Measurements from ENCODE around the gene PGS1. TPM values are rescaled to one million over a fixed set of nuclear protein-coding genes. Genes with fewer than 3 reads are reported as not detected.

PGS1 gene
- total RNA-seq, 1 experiment from 2014 or later, result 42.6 TPM

DNA sequence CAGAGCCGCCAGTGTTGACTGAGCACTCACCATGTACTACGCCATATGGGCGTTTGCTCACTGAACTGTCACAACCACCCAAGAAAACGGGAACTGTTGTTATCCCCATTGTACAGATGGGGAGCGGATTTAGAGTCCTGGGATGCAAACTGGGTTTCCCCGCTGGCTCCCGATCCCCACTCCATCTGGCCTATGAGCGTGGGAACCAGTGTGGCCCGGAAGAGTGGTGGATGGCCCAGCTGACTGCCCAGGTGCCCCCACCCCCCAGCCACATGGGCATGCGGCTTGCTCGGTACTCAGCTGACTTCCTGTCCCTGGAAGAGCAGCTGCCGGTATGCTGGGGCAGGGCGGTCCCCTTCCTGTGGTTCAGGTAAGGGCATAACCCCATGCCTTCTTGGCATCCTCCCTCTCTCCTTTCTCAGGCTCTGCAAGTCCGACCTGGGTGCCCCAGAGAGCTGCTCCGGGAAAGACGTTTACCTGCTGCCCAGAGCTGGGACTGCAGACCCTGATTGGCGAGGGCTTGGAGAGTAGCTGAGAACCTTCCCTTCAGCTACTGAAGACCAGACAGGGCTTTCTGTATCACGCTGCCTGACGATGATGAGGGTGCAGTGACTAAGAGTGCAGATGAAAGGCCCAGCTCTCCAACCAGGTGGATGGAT lies 34.8 kb upstream of the PGS1 start:
- Mint-ChIP-seq H3K27me3 (ENCODE audit: unreplicated experiment) (no peaks in the 10 kb centered on the region), H3K27ac (ENCODE audit: unreplicated experiment) (peak overlapping the region; percentile 85), H3K4me1 (ENCODE audit: low read depth, unreplicated experiment) (peaks cover 70% of the 10 kb centered on the region), H3K36me3 (ENCODE audit: insufficient read depth, unreplicated experiment) (peaks cover 34% of the 10 kb centered on the region), H3K4me3 (ENCODE audit: low read depth, unreplicated experiment) (peak overlapping the region; percentile 62), H3K9me3 (ENCODE audit: low read depth, unreplicated experiment) (no peaks in the 10 kb centered on the region)
- CTCF ChIA-PET, result interaction anchor here (1.0 to 2.4 kb wide), 4 partner anchors 13 to 29 kb away, joined by 4 to 10 read pairs (median 4); no protein-coding TSS in a partner anchor
- TF ChIP-seq, protein P1, sequence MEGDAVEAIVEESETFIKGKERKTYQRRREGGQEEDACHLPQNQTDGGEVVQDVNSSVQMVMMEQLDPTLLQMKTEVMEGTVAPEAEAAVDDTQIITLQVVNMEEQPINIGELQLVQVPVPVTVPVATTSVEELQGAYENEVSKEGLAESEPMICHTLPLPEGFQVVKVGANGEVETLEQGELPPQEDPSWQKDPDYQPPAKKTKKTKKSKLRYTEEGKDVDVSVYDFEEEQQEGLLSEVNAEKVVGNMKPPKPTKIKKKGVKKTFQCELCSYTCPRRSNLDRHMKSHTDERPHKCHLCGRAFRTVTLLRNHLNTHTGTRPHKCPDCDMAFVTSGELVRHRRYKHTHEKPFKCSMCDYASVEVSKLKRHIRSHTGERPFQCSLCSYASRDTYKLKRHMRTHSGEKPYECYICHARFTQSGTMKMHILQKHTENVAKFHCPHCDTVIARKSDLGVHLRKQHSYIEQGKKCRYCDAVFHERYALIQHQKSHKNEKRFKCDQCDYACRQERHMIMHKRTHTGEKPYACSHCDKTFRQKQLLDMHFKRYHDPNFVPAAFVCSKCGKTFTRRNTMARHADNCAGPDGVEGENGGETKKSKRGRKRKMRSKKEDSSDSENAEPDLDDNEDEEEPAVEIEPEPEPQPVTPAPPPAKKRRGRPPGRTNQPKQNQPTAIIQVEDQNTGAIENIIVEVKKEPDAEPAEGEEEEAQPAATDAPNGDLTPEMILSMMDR (IDR thresholded peaks at IDR 0.05; ENCODE audit: unreplicated experiment), result no peak
- DNase-seq, result peak; percentile 61
- intact Hi-C loops (cut with micrococcal nuclease; ENCODE audit: unreplicated experiment), result no loop called here
- BruUV-seq (replicated peaks), result no TSS peak

DNA sequence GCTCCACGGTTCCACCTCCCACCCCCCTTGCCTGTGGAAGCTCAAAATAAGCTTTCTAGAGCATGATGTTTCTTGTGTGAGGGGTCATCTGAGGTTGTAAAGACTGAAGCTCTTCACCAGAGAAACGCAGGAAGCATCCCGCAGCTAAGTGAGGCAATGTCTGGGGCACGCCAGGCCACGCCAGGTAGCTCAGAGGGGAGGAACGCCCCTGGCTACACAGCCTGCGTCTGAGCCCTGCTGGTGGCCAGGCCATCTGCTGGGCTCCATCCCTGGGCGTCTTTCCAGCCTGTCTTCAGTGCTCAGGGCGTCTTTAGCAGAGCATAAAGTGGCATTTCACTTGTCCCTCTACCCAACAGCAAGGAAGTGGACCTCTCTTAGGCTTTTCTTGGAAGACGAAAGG lies 33.8 kb upstream of the PGS1 start:
- intact Hi-C loops (cut with micrococcal nuclease; ENCODE audit: unreplicated experiment), result no loop called here
- peaks cover 66% of the 10 kb centered on the region for H3K4me1 Mint-ChIP-seq (ENCODE audit: low read depth, unreplicated experiment)
- no peak overlapping the region for H3K27ac Mint-ChIP-seq (ENCODE audit: unreplicated experiment)
- H3K36me3 Mint-ChIP-seq (ENCODE audit: insufficient read depth, unreplicated experiment), result peaks cover 30% of the 10 kb centered on the region
- H3K9me3 Mint-ChIP-seq (ENCODE audit: low read depth, unreplicated experiment), result no peaks in the 10 kb centered on the region
- CTCF ChIA-PET, result interaction anchor here (1.3 to 1.4 kb wide), 2 partner anchors 12 to 16 kb away, joined by 4 read pairs; no protein-coding TSS in a partner anchor
- no peaks in the 10 kb centered on the region for H3K27me3 Mint-ChIP-seq (ENCODE audit: unreplicated experiment)
- BruUV-seq (replicated peaks), result no TSS peak
- TF ChIP-seq, protein P1 (IDR thresholded peaks at IDR 0.05; ENCODE audit: unreplicated experiment), result no peak
- H3K4me3 Mint-ChIP-seq (ENCODE audit: low read depth, unreplicated experiment), result no peak overlapping the region
- DNase-seq, result no peak

DNA sequence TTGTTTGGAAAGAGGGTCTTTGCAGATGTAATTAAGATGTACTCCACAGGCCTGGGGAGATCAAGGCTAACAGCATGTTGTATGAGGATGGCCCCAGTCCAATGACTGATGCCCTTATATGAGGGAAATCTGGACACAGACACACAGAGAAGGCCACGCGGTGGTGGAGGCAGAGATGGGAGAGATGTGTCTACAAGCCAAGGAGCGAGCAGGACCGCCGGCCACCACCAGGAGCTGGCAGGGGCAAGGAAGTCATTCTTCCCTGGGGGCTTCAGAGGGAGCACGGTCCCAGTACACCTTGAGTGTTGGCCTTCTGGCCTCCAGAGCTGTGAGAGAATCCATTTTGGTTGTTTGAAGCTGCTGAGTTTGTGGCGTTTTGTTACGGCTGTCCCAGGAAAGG lies 33.3 kb upstream of the PGS1 start:
- Mint-ChIP-seq H3K4me1 (ENCODE audit: low read depth, unreplicated experiment) (peaks cover 66% of the 10 kb centered on the region), H3K36me3 (ENCODE audit: insufficient read depth, unreplicated experiment) (peaks cover 30% of the 10 kb centered on the region), H3K9me3 (ENCODE audit: low read depth, unreplicated experiment) (no peaks in the 10 kb centered on the region), H3K27ac (ENCODE audit: unreplicated experiment) (no peak overlapping the region), H3K27me3 (ENCODE audit: unreplicated experiment) (no peaks in the 10 kb centered on the region), H3K4me3 (ENCODE audit: low read depth, unreplicated experiment) (no peak overlapping the region)
- TF ChIP-seq, protein P1 (IDR thresholded peaks at IDR 0.05; ENCODE audit: unreplicated experiment), result no peak
- no TSS peak for BruUV-seq (replicated peaks)
- CTCF ChIA-PET, result no interaction called here
- no peak for DNase-seq
- intact Hi-C loops (cut with micrococcal nuclease; ENCODE audit: unreplicated experiment), result no loop called here

DNA sequence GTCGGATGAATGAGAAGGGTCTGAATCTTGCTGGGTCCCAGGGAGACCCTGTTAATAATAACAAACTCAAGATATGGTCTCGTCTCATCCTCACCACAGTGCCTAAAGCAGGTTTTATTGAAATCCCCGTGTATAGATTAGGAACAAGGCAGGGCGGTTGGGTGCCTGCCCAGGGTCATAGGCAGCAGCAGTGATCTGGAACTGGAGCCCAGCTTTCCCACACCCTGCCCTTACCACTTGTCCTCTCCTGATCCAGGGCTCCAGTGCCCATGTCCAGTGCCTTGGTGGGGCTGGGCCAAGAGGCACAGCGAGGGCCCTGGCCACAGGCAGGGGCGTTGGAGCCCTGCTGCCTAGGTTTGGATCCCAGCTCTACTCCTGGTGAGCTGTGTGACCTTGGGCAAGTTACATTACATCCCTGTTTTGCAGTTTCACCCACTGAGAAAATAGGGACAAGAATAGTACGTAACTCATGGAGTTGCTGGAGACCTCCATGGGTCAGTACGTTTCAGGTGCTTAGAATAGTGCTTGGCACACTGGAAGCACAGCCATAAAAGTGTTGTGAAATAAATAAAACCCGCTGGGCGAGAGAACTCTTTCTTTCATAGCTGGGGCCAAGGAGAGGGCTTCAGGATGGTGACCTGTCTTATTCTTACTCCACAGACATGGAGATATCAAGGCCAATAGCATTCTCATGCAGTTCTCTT lies 32.5 kb upstream of the PGS1 start:
- Mint-ChIP-seq H3K27me3 (ENCODE audit: unreplicated experiment) (no peaks in the 10 kb centered on the region), H3K36me3 (ENCODE audit: insufficient read depth, unreplicated experiment) (peaks cover 30% of the 10 kb centered on the region), H3K27ac (ENCODE audit: unreplicated experiment) (no peak overlapping the region), H3K9me3 (ENCODE audit: low read depth, unreplicated experiment) (no peaks in the 10 kb centered on the region), H3K4me1 (ENCODE audit: low read depth, unreplicated experiment) (peaks cover 66% of the 10 kb centered on the region), H3K4me3 (ENCODE audit: low read depth, unreplicated experiment) (no peak overlapping the region)
- BruUV-seq (replicated peaks), result no TSS peak
- TF ChIP-seq, protein P1 (IDR thresholded peaks at IDR 0.05; ENCODE audit: unreplicated experiment), result no peak
- CTCF ChIA-PET, result no interaction called here
- intact Hi-C loops (cut with micrococcal nuclease; ENCODE audit: unreplicated experiment), result no loop called here
- DNase-seq, result no peak

All from Calu3 (cell line).